IPS DF 6.9 (cell line): ENCODE data around the gene PID1.

Experiments used
- DNase-seq: peaks from one replicate; pipeline ENCODE4 v3.0.0-alpha.2; 2013; ENCODE audit warnings: low read depth, low spot score
- H3K27ac ChIP-seq: one replicate; pipeline ENCODE4 v1.5.1; 2013; ENCODE audit warnings: low read length, control low read depth
- H3K27me3 ChIP-seq: 2 replicates; pipeline ENCODE4 v1.6.1; 2013; ENCODE audit warnings: mild to moderate bottlenecking, low read length; ENCODE audit not compliant: control insufficient read depth, insufficient read depth
- H3K36me3 ChIP-seq: 2 replicates; pipeline ENCODE4 v1.6.1; 2013; ENCODE audit warnings: low read length; ENCODE audit not compliant: control insufficient read depth, insufficient read depth
- H3K4me1 ChIP-seq: 2 replicates; pipeline ENCODE4 v1.6.1; 2013; ENCODE audit warnings: low read length; ENCODE audit not compliant: control insufficient read depth, insufficient read depth
- H3K4me3 ChIP-seq: 2 replicates; pipeline ENCODE4 v1.5.1; 2013; ENCODE audit warnings: mild to moderate bottlenecking, low read length
- H3K9me3 ChIP-seq: 2 replicates; pipeline ENCODE4 v1.6.1; 2013; ENCODE audit warnings: low read length, inconsistent platforms; ENCODE audit not compliant: control insufficient read depth, insufficient read depth
- whole genome bisulfite sequencing: extraction: QIAGEN DNeasy Blood & Tissue Kit; methylation state at CpG from one replicate; pipeline ENCODE4 v1.1.7; 2013; ENCODE audit warnings: mixed read lengths, missing lambda C conversion rate; ENCODE audit not compliant: insufficient read length, insufficient coverage; 5-methylcytosine and 5-hydroxymethylcytosine counted together

Gene PID1

DNA sequence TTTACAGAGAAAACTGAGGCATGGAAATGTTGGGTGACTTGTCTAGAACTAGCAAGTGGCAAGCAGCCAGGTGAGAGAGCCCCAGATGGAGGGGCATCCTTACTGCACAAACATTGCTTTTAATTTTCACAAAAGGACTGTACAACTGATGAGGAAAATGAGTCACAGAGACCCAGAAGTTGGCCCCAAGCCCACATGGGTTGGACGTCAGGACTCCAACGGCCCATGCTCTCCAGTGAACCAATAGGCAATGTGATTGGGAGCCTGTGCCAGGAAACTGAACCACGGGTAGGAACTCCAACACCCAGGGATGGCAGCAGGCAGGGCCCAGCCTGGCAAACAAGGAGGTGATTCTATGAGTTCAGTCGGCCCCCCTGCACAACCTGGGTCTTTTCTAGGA lies 50.8 kb downstream of the PID1 start:
- no peak overlapping the region for H3K27ac ChIP-seq
- no peaks in the 10 kb centered on the region for H3K9me3 ChIP-seq
- no peak for DNase-seq
- no peaks in the 10 kb centered on the region for H3K4me1 ChIP-seq
- no CpG with 5 or more reads among the region's 4 CpGs for WGBS
- no peaks in the 10 kb centered on the region for H3K36me3 ChIP-seq
- no peak overlapping the region for H3K4me3 ChIP-seq
- no peaks in the 10 kb centered on the region for H3K27me3 ChIP-seq

DNA sequence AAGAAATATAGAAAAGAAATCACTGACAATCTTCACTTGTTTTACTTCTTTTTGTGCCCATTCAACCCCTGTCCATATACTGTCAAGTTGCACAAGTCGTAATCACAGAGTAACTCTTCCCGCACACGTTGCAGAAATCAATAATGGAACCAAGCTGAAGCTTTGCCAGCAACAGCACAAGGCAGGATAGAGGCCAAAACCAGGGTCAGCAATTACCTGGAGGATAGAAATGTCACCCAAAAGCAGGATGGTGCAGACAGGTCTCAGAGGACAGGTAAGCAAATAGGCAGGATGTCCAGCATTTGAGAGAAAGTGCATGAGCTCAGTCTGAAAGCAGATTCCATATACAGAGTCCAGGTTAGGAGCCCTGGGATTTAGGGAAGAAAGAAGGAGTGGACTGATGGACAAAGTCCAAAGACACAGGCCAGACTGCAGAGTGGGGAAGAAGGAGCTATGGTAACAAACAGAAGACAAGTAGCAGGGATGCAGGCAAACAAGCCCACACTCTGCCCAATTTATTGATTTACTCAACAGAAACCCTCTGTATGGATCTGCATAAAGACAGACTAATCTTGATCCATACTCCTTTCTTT lies 52.7 kb downstream of the PID1 start:
- H3K4me1 ChIP-seq, result no peaks in the 10 kb centered on the region
- H3K27ac ChIP-seq, result no peak overlapping the region
- WGBS, result no CpG with 5 or more reads among the region's 3 CpGs
- H3K36me3 ChIP-seq, result no peaks in the 10 kb centered on the region
- no peaks in the 10 kb centered on the region for H3K27me3 ChIP-seq
- no peaks in the 10 kb centered on the region for H3K9me3 ChIP-seq
- no peak for DNase-seq
- no peak overlapping the region for H3K4me3 ChIP-seq

DNA sequence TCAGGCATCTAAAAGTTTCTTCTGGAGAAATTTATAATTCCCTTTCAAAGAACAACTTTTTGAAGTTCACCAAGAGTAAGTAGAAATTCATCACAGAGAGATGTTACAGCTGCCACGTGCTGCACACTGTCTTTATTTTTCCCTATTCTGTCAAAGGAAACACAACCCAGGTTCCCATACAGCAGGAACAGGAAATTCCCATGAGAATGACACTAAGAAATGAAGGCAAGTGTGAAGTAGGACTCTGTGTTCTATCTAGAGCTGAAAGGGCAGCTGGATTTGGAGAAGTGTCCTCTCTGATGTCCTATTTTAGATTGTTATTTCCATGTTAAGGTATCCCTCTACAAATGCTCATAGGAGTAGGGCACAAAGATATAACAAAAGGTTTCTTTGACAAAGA lies 58.8 kb downstream of the PID1 start:
- WGBS, result no CpG with 5 or more reads among the region's 1 CpG
- Histone ChIP-seq H3K27ac (no peak overlapping the region), H3K27me3 (no peaks in the 10 kb centered on the region), H3K4me3 (no peak overlapping the region), H3K9me3 (no peaks in the 10 kb centered on the region), H3K36me3 (no peaks in the 10 kb centered on the region), H3K4me1 (no peaks in the 10 kb centered on the region)
- no peak for DNase-seq

DNA sequence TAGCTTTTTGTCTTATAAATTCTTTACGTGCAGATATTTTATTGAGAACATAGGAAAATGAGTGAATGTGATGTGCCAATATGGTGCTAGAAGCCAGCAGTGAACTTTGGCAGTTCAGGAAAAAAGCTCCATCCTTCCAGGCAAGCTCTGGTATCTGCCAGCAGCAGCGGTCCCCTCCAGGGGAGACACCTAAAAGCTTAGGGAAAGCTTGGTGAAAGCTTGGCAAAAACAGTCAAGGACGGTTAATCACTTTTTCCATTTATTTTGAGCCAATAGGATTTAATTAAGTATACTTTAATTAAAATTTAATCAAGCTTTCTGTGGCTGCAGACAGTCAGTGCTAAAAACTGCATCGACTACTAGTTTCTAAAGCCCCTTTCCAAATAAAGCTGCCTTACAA lies 60.4 kb downstream of the PID1 start:
- Histone ChIP-seq H3K27me3 (no peaks in the 10 kb centered on the region), H3K4me1 (no peaks in the 10 kb centered on the region), H3K4me3 (no peak overlapping the region), H3K36me3 (no peaks in the 10 kb centered on the region), H3K27ac (no peak overlapping the region), H3K9me3 (no peaks in the 10 kb centered on the region)
- DNase-seq, result no peak
- no CpG with 5 or more reads among the region's 4 CpGs for WGBS

DNA sequence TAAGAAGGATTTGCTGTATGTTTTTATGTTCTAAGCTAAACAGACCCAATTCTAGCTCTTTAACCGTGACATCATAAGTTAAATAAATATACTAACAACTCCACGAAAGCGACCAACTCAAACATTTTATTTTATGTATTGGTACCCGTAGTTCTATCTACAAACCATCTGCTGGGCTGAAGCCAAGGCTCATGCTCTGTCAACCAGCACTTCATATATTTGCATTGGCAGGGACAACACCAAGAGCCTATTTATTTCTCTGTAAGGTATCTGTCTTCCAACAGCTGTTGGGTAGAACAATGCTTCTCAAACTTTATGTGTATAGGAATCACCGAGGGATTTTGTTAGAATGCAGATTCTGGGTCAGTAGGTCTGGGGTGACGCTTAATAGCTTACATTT lies 64.5 kb downstream of the PID1 start:
- 100% methylated on average over 3 of the region's 6 CpGs for WGBS
- H3K27ac ChIP-seq, result no peak overlapping the region
- DNase-seq, result no peak
- no peak overlapping the region for H3K4me3 ChIP-seq
- no peaks in the 10 kb centered on the region for H3K9me3 ChIP-seq
- no peaks in the 10 kb centered on the region for H3K27me3 ChIP-seq
- no peaks in the 10 kb centered on the region for H3K4me1 ChIP-seq
- no peaks in the 10 kb centered on the region for H3K36me3 ChIP-seq

DNA sequence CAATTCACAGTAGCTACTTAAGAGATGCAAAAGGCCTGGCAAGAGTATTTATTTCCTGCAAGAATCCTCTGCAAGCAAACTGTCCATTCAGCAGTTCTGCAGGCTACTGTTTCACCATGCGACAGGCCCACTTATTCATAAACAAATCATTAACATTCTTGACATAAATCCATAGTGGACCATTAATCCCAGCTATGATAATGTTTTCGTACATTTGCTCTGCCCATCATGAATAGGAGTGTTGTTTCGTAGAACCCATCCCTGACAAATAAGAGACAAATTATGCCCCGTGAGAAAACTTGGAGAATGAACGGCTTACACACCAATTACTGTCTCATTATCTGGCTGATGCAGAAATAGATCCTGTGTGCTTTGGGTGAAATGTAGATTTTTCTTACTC lies 65.4 kb downstream of the PID1 start:
- Histone ChIP-seq H3K9me3 (no peaks in the 10 kb centered on the region), H3K36me3 (no peaks in the 10 kb centered on the region), H3K4me3 (no peak overlapping the region), H3K4me1 (no peaks in the 10 kb centered on the region), H3K27ac (no peak overlapping the region), H3K27me3 (no peaks in the 10 kb centered on the region)
- WGBS, result no CpG with 5 or more reads among the region's 5 CpGs
- DNase-seq, result no peak

DNA sequence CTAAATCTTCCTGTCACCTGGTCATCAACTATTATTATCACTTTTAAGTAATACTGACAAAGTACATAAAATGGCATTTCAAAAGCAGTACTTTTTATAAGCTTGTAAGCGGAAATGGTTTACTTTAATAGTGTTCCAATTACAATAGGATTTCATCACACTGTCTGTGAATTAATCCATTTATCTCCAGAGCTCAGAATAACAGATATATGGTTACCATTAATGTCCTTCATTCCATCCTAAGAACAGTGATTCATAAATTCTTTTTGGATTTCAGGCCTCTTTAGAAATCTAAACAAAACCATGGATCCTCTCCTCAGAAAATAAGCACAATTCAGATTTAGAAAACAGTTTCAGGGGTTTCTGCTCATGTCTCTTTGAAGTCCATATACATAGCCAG lies 68.4 kb downstream of the PID1 start:
- Histone ChIP-seq H3K4me3 (no peak overlapping the region), H3K4me1 (no peaks in the 10 kb centered on the region), H3K9me3 (no peaks in the 10 kb centered on the region), H3K36me3 (no peaks in the 10 kb centered on the region), H3K27me3 (no peaks in the 10 kb centered on the region), H3K27ac (no peak overlapping the region)
- no CpG with 5 or more reads among the region's 1 CpG for WGBS
- no peak for DNase-seq

DNA sequence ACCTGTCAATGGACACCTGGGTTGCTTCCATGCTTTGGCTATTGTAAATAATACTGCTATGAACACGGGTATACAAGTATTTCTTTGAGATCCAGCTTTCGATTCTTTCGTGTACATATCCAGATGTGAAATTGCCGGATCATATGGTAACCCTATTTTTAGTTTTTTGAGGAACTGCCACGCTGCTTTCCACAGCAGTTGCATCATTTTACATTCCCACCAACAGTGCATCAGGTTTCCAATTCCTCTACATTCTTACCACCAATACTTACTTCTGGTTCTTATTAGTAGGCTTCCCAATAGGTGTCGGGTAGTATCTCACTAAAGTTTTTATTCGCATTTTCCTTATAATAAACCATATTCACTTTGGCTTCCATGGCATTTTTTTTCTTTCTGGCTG lies 69.6 kb downstream of the PID1 start:
- Histone ChIP-seq H3K27ac (no peak overlapping the region), H3K9me3 (no peaks in the 10 kb centered on the region), H3K36me3 (no peaks in the 10 kb centered on the region), H3K27me3 (no peaks in the 10 kb centered on the region), H3K4me1 (no peaks in the 10 kb centered on the region), H3K4me3 (no peak overlapping the region)
- no CpG with 5 or more reads among the region's 7 CpGs for WGBS
- no peak for DNase-seq

DNA sequence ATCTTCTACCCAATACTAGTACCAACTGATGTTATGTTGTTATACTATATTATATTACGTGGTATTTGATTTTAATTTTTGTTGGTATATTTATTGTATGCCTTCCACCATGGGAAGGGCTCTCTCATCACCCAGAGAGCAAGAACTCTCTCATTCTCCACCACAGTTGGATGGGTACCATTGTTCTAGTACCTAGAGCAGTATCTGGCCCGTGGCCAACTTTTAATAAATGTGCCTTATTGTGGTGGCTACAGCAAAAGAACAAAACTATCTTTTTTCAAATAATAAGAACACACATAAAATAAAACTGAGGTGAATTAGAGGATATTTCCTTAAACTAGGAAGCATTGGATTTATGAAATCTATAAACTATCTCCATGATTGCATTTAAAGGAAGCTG lies 71.8 kb downstream of the PID1 start:
- no peaks in the 10 kb centered on the region for H3K4me1 ChIP-seq
- H3K27ac ChIP-seq, result no peak overlapping the region
- H3K36me3 ChIP-seq, result no peaks in the 10 kb centered on the region
- DNase-seq, result no peak
- no CpG with 5 or more reads among the region's 2 CpGs for WGBS
- no peak overlapping the region for H3K4me3 ChIP-seq
- H3K9me3 ChIP-seq, result no peaks in the 10 kb centered on the region
- no peaks in the 10 kb centered on the region for H3K27me3 ChIP-seq

DNA sequence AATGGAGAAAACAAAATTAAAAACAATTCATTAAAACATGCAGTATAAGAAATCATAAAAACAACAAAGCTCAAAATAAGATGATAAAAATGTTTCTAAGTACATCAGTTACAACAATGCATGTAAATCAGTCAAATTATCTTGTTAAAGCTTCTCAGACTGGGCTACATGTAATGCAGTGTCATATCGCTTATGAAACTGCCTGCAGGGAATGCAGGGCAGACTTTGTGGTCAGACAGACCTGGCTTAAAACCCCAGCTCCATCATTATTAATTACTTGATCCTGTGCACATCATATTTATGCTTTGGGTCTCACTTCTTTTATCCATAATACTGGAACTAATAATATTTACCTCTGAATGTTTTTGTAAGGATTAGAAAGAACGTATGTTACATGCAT lies 74.6 kb downstream of the PID1 start:
- no peaks in the 10 kb centered on the region for H3K27me3 ChIP-seq
- no peaks in the 10 kb centered on the region for H3K4me1 ChIP-seq
- no peak for DNase-seq
- H3K36me3 ChIP-seq, result no peaks in the 10 kb centered on the region
- WGBS, result no CpG with 5 or more reads among the region's 2 CpGs
- no peak overlapping the region for H3K4me3 ChIP-seq
- no peaks in the 10 kb centered on the region for H3K9me3 ChIP-seq
- H3K27ac ChIP-seq, result no peak overlapping the region

DNA sequence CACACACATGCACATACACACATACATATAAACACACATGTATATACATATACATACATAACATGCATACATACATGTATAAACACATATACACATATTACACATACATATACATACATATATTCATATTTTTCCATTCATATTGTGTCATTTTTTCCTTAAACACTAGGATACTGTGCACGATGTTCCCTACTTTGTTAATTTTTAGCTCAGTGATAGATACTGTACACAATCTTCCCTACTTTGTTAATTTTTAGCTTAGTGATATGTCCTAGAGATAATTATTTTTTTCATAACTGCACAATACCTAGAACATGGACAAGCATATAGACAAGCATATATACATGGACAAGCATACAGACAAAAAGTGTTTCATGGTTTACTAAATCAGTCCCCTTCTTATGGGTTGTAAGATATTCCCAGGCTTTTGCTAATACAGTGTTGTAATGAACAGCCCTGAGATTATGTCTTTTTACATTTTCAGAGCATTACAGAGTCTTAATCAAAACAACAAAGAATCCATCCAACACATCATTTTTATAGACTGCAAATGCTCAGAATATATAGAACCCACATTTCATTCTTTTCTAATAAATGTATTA lies 75.6 kb downstream of the PID1 start:
- no peak overlapping the region for H3K4me3 ChIP-seq
- H3K9me3 ChIP-seq, result no peaks in the 10 kb centered on the region
- no peaks in the 10 kb centered on the region for H3K27me3 ChIP-seq
- H3K4me1 ChIP-seq, result no peaks in the 10 kb centered on the region
- no peak overlapping the region for H3K27ac ChIP-seq
- no peaks in the 10 kb centered on the region for H3K36me3 ChIP-seq
- WGBS, result no CpG with 5 or more reads among the region's 1 CpG
- no peak for DNase-seq
